IPS DF 4.7 (cell line): ENCODE measurements around the gene HUS1.
"Not testable (repeated sequence)": the region's sequence is repeated elsewhere in the genome, so short reads cannot be mapped to it uniquely, and the experiment has no call there.

Experiments
- DNase-seq: peaks from one replicate; pipeline ENCODE4 v3.0.0-alpha.2; 2013; ENCODE audit warnings: low spot score; ENCODE audit errors: extremely low read depth

Gene HUS1

GRCh38 chr7:47980648-47981047 lies 1.2 kb upstream of the HUS1 start:
- not testable (repeated sequence) for DNase-seq

- DNase-seq = no peak
Observed at GRCh38 chr7:47979832-47980181, 392 bp upstream of the HUS1 start.

DNA sequence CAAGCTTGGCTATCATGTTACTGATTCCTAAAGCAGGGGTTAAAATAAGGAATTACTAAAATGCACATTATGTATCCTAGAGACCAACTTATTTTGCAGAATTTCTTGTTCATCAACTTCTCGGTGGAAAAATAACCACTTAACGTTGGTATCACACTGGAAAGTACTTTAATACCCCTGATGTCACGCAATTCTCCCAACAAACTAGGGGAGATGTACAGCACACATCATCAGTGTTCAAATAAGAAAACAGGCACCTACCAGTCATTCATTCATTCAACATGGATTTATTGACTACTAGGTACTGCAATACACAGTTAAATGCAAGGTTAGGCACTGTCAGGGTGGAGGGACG lies 648 bp downstream of the HUS1 start:
- DNase-seq = no peak

DNA sequence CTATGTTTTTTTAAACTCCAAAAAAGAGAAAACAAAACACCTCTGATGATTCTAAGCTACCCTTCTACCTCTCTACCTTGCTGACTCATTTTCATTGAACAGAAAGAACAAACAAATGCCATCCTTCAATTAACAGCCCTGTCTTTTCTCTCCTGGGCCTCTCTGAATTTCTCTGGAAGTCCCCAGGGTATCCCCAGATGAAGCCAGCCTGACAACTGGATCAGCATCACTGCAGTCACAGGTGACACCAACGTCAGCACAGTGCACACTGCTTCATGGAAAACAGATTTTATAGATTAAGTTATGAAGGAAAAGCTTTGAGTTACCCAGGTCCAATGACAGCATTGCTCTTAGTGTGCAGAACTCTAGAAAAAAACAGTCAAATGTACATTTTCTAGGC lies 5.7 kb downstream of the HUS1 start:
- DNase-seq = no peak

GRCh38 chr7:47970761-47971160 lies 8.7 kb downstream of the HUS1 start:
- no peak for DNase-seq

DNA sequence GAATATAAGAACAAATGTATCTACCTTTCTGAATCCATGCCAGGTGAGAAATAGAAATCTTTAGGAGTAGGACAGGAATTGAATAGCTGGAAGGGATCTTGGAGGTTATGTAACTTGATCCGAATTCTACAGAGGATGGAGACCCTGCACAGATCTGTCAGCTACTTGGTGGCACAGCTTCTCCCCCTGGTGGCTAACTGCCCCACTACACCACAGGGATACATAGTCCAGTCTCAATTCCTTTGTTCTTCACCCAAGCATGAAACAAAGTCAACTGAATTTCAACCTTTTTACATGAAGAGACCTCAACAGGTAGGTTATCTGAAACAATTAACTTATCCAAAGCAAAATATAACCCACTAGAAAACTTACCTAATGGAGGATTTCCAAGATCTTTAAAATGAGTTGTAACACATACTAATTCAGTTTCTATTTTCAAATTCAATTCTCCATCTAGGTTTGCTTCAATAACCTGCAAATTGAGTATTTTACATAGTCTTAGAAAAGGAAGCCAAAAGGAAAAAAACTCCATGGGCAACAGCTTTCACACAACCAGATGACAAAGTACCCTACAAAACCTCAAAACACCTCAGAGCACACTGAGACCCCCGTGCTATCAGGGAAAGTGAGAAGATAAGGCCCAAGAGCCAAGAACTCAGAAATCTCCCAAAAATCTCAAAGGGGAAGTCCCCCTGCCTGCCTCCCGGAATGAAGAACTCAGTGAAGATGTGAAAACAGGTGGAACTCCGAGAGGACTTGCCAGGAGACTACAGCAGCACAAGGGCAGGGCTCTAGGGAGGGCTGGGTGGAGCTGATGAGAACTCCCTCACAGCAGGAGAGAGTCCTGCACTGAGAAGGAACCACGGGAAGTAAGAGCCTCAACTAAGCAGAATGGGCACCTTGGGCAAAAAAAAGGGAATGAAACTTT lies 10.3 kb downstream of the HUS1 start:
- no peak for DNase-seq

DNA sequence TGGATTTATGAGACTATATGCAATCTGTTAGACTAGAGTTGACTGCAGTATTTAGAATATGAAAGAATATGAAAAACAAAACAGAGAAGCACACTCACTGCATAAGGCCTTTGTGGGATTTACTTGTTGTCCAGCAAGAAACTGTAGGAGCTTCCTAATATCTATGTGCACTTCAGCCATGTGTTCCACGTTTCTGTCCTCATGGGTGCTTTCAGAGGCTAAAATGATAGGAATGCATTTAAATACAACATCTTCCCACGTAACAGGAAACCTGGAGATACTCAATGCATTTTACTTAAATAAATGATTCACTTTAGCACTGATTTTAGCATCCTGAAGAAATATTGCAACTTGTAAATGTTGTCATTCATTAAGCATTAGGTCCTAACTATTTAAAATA lies 11.7 kb downstream of the HUS1 start:
- DNase-seq = no peak

- DNase-seq = no peak
Observed at GRCh38 chr7:47967123-47967522, 12.3 kb downstream of the HUS1 start.

GRCh38 chr7:47965456-47965855 lies 14.0 kb downstream of the HUS1 start:
- no peak for DNase-seq

DNA sequence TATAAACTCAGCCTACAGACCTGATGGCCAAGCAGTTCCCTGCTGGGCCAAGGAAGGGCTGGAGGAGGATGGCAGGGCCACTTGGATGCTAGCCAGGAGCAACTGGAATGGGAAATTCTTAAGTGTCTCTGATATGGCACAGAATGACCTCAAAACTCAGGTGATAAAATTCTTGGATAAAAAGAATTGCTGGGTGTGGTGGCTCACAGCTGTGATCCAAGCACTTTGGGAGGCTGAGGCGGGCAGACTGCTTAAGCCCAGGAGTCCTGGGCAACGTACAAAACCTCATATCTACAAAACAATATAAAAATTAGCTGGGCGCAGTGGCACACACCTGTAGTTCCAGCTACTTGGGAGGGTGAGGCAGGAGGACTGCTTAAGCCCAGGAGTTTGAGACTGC lies 17.2 kb downstream of the HUS1 start:
- DNase-seq = no peak

DNA sequence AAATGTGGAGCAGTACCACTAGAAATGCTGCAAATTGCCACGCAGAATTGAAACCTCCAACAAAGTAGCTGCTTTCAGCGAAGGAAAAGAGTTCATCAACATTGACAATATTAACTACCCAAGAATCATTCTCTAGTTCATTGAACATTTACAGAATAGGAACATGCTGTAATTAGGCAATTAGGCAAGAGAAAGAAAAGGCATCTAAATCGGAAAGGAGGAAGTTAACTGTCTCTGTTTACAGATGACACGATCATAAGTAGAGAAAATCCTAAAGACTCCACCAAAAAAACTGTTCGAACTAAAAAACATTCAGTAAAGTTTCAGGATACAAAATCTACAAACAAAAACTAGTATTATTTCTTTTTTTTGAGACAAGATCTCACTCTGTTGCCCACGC lies 22.3 kb downstream of the HUS1 start:
- no peak for DNase-seq

GRCh38 chr7:47956220-47956619 lies 23.2 kb downstream of the HUS1 start:
- DNase-seq = no peak

DNA sequence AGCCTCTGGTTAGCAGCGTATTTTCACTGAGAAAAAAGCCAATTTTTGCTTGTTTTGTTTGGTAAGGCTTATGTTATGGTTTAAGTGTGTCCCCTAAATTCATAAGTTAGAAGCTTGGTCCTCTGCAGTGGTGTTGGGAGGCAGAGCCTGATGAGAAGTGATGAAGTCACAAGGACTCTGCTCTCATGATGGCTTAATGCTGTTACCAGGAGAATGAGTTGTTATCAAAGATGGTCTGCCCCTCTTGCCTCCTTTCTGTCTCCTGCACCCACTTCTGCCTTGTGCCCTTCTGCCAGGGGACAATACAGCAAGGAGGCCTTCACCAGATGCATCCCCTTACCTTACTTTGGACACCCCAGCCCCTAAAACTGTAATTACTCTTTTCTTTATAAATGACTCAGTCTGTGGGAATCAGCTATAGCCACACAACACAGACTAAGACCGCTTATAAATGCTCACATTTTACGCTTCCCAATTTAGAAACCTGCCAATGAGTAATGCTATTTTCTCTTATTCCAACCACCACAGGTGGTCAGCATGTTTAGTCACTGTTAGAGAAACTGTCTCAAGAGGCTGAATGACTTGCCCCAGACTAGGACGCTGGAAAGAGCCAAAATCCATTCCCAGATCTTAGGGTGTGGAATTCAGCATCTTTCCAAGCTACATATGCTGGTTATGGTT lies 25.0 kb downstream of the HUS1 start:
- DNase-seq = no peak

GRCh38 chr7:47953822-47954221 lies 25.6 kb downstream of the HUS1 start:
- DNase-seq = no peak

DNA sequence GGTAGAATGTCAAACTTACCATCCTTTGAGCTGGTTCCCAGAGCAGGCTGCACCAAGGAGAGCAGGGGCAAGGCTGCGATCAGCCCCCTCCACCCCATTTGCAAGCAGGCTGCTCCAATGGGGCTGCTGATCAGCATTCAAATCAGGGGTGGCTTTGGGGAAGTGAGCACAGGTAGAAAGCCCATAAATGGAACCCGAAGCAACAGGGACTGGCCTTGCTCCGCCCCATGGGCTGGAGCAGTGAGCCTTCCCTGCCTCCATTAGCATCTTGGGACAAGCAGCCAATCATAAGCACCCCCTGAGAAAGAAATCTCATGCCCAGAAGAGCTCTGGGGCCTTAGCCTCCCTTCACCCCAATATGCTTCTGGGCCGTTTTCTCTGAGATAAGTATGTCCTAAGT lies 27.2 kb downstream of the HUS1 start:
- no peak for DNase-seq

DNA sequence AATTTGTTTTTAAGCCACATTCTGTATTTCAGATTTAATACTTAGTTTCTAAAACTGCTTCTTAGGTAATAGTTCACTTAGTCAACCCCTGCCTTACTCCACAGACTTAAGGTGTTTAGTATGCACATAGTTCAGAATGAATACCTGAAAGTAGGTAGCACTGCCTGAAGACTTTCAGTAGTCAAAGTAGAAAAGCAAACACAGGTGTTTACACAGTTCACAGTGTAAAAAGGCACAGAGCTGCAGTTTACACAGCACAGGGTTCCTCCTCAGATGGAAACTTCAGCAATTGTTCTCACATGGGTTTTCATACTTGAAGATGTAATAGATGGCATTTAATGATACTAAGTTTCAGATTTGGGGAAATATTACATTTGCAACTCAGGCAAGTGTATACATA lies 28.0 kb downstream of the HUS1 start:
- no peak for DNase-seq

- DNase-seq = no peak
Observed at GRCh38 chr7:47950714-47951113, 28.7 kb downstream of the HUS1 start.

- DNase-seq = no peak
Observed at GRCh38 chr7:47949703-47950102, 29.7 kb downstream of the HUS1 start.

DNA sequence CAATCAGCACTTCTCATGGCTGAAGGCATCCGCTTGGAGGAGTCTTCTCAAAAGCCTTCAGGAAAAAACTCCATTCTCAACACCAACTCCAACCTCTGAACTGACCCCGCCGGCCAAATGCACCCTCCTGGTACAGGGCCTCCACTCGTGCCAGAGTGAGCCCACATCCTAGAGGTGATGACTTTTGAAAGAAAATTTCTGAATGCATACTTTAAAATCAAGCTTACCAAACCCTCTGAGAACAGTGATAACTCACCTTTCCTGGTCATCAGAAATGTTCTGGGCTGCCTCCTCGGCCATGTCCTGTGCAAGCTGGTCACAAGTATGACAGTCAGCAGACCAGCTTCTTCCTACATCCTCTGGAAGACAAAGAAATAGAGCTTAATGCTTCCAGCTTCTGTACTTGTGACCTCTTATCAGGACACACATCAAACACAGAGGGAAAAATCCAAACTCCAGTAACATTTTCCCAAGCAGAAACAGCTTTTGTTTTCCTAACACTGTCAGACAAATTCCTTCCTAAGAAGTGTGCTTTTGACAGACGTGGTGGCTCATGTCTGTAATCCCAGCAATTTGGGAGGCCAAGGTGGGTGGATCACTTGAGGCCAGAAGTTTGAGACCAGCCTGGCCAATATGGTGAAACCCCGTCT lies 31.1 kb downstream of the HUS1 start, which contains the start of gene PKD1L1:
TSS of gene PKD1L1 (minus strand) at position 326 of the 650 bp plus-strand sequence. CDS start at position 300, 26 bp downstream.
- DNase-seq = no peak

- no peak for DNase-seq
Observed at GRCh38 chr7:47947355-47947749, 32.1 kb downstream of the HUS1 start.

- DNase-seq = no peak
Observed at GRCh38 chr7:47946581-47947354, 32.6 kb downstream of the HUS1 start.
